ENCODE results near the gene YEATS2.

DNA sequence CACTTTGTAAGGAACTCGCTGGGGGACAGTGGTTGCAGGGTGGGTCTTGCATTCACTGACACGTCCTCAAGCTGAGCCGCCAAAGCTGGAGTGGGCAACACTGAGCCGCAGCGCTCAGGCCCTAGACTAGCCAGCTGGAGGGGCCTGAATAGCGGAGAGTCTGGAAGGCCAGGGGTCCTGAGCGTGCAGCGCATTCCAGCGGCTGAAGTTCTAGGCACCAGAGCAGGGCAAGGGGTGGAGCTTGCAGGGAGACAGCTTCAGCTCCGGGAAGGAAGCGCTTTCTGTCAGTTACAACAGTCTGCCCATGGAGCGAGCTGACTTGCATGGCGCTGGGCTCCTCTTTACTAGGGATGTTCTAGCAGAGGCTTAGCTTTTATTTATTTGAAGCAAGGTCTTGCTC lies 125.0 kb downstream of the YEATS2 start:
- TF ChIP-seq SUZ12 (IDR thresholded peaks at IDR 0.05) (no peak), FOXA1 (IDR thresholded peaks at IDR 0.05) (no peak), BHLHE40 (IDR thresholded peaks at IDR 0.05; ENCODE audit: borderline replicate concordance) (no peak), ELF4 (IDR thresholded peaks at IDR 0.05) (no peak), SP1 (IDR thresholded peaks at IDR 0.05) (no peak), FOXK2 (IDR thresholded peaks at IDR 0.05) (no peak), ZNF384 (IDR thresholded peaks at IDR 0.05) (no peak), CTBP1 (IDR thresholded peaks at IDR 0.05; ENCODE audit: borderline replicate concordance) (no peak), ARNT (IDR thresholded peaks at IDR 0.05) (no peak)
